GM06990 (cell line): ENCODE measurements around the gene KLF12.

Source experiments
- DNase-seq: peaks from one replicate; pipeline ENCODE4 v3.0.0-alpha.2; 2011; ENCODE audit not compliant: insufficient read length; ENCODE audit errors: extremely low read depth
- H3K27me3 ChIP-seq: replicated peaks from 2 replicates; pipeline ENCODE4 v1.6.0; 2011; ENCODE audit warnings: low read length; ENCODE audit not compliant: control insufficient read depth, insufficient read depth
- H3K36me3 ChIP-seq: 2 replicates; pipeline ENCODE4 v1.5.1; 2011; ENCODE audit warnings: low read length; ENCODE audit not compliant: control insufficient read depth, insufficient read depth
- H3K4me3 ChIP-seq: replicated peaks from 2 replicates; pipeline ENCODE4 v1.5.1; 2011; ENCODE audit warnings: low read depth, mild to moderate bottlenecking, control low read depth, low read length
- CTCF ChIP-seq: IDR thresholded peaks from 2 replicates; pipeline ENCODE4 v1.5.1; 2011; ENCODE audit warnings: low read length, control low read depth, mild to moderate bottlenecking, inconsistent platforms; ENCODE audit not compliant: insufficient read depth, poor library complexity, severe bottlenecking

The KLF12 gene

GRCh38 chr13:74115133-74115532 lies 19.1 kb downstream of the KLF12 start:
- Histone ChIP-seq H3K27me3 (no peaks in the 10 kb centered on the region), H3K4me3 (no peak overlapping the region), H3K36me3 (no peaks in the 10 kb centered on the region)
- TF ChIP-seq CTCF, result no peak
- DNase-seq, result no peak

- Histone ChIP-seq H3K4me3 (no peak overlapping the region), H3K27me3 (no peaks in the 10 kb centered on the region), H3K36me3 (no peaks in the 10 kb centered on the region)
- no peak for DNase-seq
- no peak for TF ChIP-seq CTCF
These were observed 19.6 kb downstream of the KLF12 start for GRCh38 chr13:74114641-74115040.

GRCh38 chr13:74114202-74114601 lies 20.0 kb downstream of the KLF12 start:
- H3K36me3 ChIP-seq, result no peaks in the 10 kb centered on the region
- no peak overlapping the region for H3K4me3 ChIP-seq
- no peak for DNase-seq
- no peaks in the 10 kb centered on the region for H3K27me3 ChIP-seq
- TF ChIP-seq CTCF, result no peak

GRCh38 chr13:74111901-74112824 lies 22.0 kb downstream of the KLF12 start:
- no peak overlapping the region for H3K4me3 ChIP-seq
- DNase-seq, result no peak
- H3K27me3 ChIP-seq, result no peaks in the 10 kb centered on the region
- TF ChIP-seq CTCF, result no peak
- H3K36me3 ChIP-seq, result no peaks in the 10 kb centered on the region

GRCh38 chr13:74111399-74111798 lies 22.8 kb downstream of the KLF12 start:
- DNase-seq, result no peak
- no peak for TF ChIP-seq CTCF
- H3K36me3 ChIP-seq, result no peaks in the 10 kb centered on the region
- no peak overlapping the region for H3K4me3 ChIP-seq
- H3K27me3 ChIP-seq, result no peaks in the 10 kb centered on the region
